AG04449 (cell line): ENCODE results near the gene GAK.
"Not testable (repeated sequence)": the region's sequence is repeated elsewhere in the genome, so short reads cannot be mapped to it uniquely, and the experiment has no call there.

Experiments used
- CTCF ChIA-PET: fragments of 350-600 bp; formaldehyde crosslinking; extraction: SDS; loops from one replicate; lab custom pipeline; 2021; ENCODE audit warnings: antibody characterized with exemption; lab: Yijun Ruan, JAX
- POLR2A ChIA-PET: fragments of 400-600, 350-600 bp; formaldehyde crosslinking; extraction: SDS; loops from one replicate; lab custom pipeline; 2020; ENCODE audit warnings: antibody characterized with exemption, inconsistent platforms; lab: Yijun Ruan, JAX
- DNase-seq: peaks from one replicate; pipeline ENCODE4 v3.0.0-alpha.2; 2010; ENCODE audit warnings: low read depth, low spot score
- H3K4me3 ChIP-seq: 2 replicates; pipeline ENCODE4 v1.5.1; 2011; ENCODE audit warnings: low read depth, mild to moderate bottlenecking, control low read depth, low read length
- TF ChIP-seq, protein P1 (sequence below): IDR thresholded peaks from one replicate; pipeline ENCODE4 v1.5.1; 2011; ENCODE audit warnings: mild to moderate bottlenecking, moderate library complexity, low read length, control low read depth, inconsistent platforms; ENCODE audit not compliant: insufficient read depth; ENCODE audit errors: missing control alignments

The GAK gene

DNA sequence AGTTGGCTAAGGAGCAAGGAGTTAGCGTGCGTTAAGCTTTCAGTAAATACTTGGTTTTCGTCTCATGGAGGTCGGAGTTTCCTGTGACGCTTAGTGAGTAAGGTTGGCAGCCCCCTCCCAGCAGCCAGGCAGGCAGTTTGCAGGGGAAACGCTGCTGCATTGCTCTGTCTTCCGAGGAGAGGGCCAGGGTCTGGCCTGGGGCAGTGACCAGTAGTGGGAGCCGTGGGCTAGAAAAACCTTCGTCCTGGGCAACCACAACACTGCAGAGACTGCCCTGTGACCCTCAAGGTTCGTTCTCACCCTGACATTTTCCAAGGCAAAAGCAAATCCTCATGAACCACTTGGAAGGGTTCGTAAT is 576 bp upstream of the GAK start:
- CTCF ChIA-PET, result interaction anchor here (0.8 to 3.2 kb wide), 4 partner anchors 25 to 191 kb away, joined by 3 to 11 read pairs (median 3); partner anchors contain the start of gene IDUA
- TF ChIP-seq, protein P1, sequence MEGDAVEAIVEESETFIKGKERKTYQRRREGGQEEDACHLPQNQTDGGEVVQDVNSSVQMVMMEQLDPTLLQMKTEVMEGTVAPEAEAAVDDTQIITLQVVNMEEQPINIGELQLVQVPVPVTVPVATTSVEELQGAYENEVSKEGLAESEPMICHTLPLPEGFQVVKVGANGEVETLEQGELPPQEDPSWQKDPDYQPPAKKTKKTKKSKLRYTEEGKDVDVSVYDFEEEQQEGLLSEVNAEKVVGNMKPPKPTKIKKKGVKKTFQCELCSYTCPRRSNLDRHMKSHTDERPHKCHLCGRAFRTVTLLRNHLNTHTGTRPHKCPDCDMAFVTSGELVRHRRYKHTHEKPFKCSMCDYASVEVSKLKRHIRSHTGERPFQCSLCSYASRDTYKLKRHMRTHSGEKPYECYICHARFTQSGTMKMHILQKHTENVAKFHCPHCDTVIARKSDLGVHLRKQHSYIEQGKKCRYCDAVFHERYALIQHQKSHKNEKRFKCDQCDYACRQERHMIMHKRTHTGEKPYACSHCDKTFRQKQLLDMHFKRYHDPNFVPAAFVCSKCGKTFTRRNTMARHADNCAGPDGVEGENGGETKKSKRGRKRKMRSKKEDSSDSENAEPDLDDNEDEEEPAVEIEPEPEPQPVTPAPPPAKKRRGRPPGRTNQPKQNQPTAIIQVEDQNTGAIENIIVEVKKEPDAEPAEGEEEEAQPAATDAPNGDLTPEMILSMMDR, result no peak
- no peak for DNase-seq
- POLR2A ChIA-PET, result interaction anchor here (0.7 to 0.9 kb wide), 4 partner anchors 26 to 151 kb away, joined by 3 to 4 read pairs (median 4); no protein-coding TSS in a partner anchor
- H3K4me3 ChIP-seq, result peak overlapping the region; percentile 98

DNA sequence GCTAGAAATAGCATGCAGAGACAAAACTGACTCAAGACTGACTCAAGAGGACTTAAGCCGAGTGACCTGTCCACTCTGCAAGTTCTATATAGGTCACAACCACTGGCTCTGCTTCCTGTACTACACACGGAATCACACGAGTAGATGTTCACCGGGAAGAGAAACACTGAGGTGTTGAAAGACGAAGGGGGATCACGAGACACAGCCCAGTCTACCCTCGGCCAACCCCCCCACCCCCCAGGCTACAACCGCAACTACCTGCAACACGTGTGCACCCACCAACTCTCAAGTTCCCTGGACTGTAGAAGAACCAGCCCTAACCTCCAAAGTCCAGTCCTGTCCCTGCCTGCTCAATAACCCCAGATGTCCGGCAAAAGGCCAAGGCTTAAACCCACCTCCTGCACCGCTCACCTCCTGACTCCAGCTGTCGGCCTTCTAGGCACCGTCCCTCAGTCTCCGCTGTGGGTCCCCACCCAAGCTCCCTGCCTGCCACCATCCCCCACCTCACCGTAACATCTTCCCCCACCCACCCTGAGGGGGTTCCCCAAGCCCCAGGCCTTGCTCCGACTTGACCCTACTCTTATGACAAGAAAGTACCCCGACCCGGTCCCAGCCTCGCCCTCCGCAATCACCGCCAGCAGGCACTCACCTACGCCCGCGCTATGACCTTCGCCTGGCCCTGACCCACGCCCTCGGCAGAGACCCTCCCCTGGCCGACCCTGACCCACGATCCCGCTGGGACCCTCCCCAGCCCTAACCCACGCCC is 739 bp downstream of the GAK start:
- ChIA-PET CTCF (interaction anchor here (0.8 to 1.6 kb wide), 4 partner anchors 7 to 24 kb away, joined by 3 to 4 read pairs (median 4); no protein-coding TSS in a partner anchor), POLR2A (interaction anchor here (0.7 kb wide), 1 partner anchor 56 kb away, joined by 3 read pairs; no protein-coding TSS in a partner anchor)
- DNase-seq, result no peak
- TF ChIP-seq, protein P1, result no peak
- peak overlapping the region; percentile 98 for H3K4me3 ChIP-seq

DNA sequence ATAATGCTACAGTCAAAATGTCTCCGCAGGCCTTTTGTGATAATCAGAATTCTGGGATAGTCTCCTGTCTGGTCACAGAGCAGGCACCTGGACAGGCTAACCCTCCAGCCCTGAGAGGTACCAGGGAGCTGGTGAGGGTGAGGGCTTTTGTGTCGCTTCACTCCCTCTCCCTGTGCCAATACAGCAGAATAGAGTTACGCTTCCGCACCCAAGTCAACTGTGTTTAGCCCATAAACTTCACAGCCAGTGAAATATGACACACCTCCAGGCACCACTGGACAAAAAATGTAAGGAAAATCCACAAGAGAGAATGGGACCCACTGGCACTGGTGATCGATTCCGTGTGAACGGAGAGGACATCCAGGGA is 1.3 kb downstream of the GAK start:
- POLR2A ChIA-PET, result no interaction called here
- CTCF ChIA-PET, result interaction anchor here (0.9 to 1.6 kb wide), 4 partner anchors 10 to 23 kb away, joined by 3 to 8 read pairs (median 4); no protein-coding TSS in a partner anchor
- no peak for DNase-seq
- TF ChIP-seq, protein P1, result no peak
- peak overlapping the region; percentile 98 for H3K4me3 ChIP-seq

DNA sequence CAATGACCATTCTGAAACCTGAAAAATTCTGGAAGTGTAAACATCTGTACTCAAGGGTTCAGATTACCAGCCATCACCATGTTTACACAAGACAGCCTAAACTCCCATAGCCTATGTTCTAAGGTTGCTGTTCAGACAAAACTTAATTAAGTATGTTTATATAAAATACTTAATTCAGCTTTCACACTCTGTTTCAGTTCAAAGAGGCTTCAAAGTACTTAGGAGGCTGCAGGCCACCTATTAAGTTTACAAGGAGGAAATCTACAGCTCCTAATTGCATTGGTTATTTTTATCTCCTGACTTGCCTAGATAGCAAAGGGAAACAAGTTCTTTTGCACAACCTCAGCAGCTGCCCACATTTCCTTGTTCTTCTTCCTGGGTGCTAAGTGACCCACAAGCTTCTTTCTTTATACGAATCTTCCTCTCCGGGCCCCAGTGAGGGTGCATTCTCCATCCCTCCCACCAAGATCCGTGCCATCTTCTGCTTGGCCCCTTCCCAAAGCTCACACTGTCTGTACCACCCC is 2.0 kb downstream of the GAK start:
- ChIA-PET CTCF (interaction anchor here (0.9 to 1.3 kb wide), 2 partner anchors 9 to 12 kb away, joined by 4 to 8 read pairs; no protein-coding TSS in a partner anchor), POLR2A (no interaction called here)
- no peak for DNase-seq
- TF ChIP-seq, protein P1, result no peak
- peak overlapping the region; percentile 21 for H3K4me3 ChIP-seq

DNA sequence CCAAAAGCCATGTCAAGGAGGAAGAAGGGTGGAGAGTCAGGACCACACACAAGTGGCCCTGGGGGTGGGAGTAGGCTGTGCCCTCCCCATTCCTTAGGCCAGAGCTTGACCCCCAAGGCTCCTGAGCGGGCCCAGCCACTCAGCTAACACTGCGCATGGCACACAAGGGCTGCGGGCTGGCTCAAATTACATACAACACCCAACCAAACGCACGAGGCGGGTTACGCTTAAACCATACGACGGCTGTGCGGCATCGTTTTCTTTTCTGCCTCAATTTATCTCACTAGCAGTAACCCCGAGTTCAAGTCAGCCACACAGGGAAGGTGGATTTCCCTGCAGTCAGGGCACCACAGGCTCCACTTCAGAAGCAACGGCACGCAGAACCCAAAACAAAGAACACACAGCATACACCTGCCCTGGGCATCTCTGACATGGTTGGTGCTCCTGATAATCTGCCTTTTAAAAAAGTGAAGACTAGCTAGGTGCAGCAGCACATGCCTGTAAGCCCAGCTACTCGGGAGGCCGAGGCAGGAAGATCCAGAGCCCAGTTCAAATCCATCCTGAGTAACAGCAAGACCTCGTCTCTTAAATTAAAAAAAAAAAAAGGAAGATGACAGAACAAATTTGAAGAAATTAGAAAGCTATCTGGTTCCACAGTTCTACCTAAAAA is 2.9 kb downstream of the GAK start:
- TF ChIP-seq, protein P1, result no peak
- ChIA-PET CTCF (interaction anchor here (1.3 kb wide), 1 partner anchor 8 kb away, joined by 8 read pairs; no protein-coding TSS in a partner anchor), POLR2A (no interaction called here)
- no peak overlapping the region for H3K4me3 ChIP-seq
- DNase-seq, result no peak

DNA sequence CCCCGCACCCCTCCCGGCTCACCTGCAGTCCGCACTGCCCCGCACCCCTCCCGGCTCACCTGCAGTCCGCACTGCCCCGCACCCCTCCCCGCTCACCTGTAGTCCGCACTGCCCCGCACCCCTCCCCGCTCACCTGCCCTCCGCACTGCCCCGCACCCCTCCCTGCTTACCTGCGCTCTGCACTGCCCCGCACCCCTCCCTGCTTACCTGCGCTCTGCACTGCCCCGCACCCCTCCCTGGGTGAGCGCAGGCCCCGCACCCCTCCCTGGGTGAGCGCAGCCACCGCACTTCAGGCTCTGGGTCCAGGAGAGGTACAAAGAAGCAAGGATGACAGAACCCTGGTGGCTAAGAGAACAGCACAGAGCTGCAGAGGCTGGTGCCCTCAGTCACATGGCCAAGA is 4.5 kb downstream of the GAK start:
- CTCF ChIA-PET, H3K4me3 ChIP-seq, POLR2A ChIA-PET, DNase-seq: not testable (repeated sequence)
